ENCODE data around the gene ANOS1.
"Not testable (repeated sequence)": the region's sequence is repeated elsewhere in the genome, so short reads cannot be mapped to it uniquely, and the experiment has no call there.

ANOS1 gene

GRCh38 chrX:8548446-8548845, 183.5 kb downstream of the ANOS1 start:
- H3K36me3 ChIP-seq (ENCODE audit: control insufficient read depth, insufficient read depth, low read length): no peaks in the 10 kb centered on the region
- H3K27ac ChIP-seq (ENCODE audit: low read length): no peak overlapping the region
- DNase-seq (ENCODE audit: low read depth, low spot score): no peak
- H3K4me3 ChIP-seq (ENCODE audit: low read length): no peak overlapping the region
- H3K27me3 ChIP-seq (ENCODE audit: control insufficient read depth, insufficient read depth, low read length): no peaks in the 10 kb centered on the region
- H3K9me3 ChIP-seq (ENCODE audit: control insufficient read depth, insufficient read depth, low read length): no peaks in the 10 kb centered on the region
- no CpG with 5 or more reads among the region's 1 CpG for WGBS (ENCODE audit: insufficient coverage, insufficient read length)
- H3K4me1 ChIP-seq (ENCODE audit: control insufficient read depth, insufficient read depth, low read length): no peaks in the 10 kb centered on the region

GRCh38 chrX:8546715-8547114, 185.2 kb downstream of the ANOS1 start:
- WGBS (ENCODE audit: insufficient coverage, insufficient read length): no CpG with 5 or more reads among the region's 4 CpGs
- H3K27me3 ChIP-seq (ENCODE audit: control insufficient read depth, insufficient read depth, low read length): no peaks in the 10 kb centered on the region
- no peak overlapping the region for H3K27ac ChIP-seq (ENCODE audit: low read length)
- no peak for DNase-seq (ENCODE audit: low read depth, low spot score)
- no peaks in the 10 kb centered on the region for H3K36me3 ChIP-seq (ENCODE audit: control insufficient read depth, insufficient read depth, low read length)
- H3K9me3 ChIP-seq (ENCODE audit: control insufficient read depth, insufficient read depth, low read length): no peaks in the 10 kb centered on the region
- H3K4me3 ChIP-seq (ENCODE audit: low read length): no peak overlapping the region
- no peaks in the 10 kb centered on the region for H3K4me1 ChIP-seq (ENCODE audit: control insufficient read depth, insufficient read depth, low read length)

GRCh38 chrX:8520791-8521190, 211.1 kb downstream of the ANOS1 start:
- DNase-seq (ENCODE audit: low read depth, low spot score): no peak
- Histone ChIP-seq H3K4me3 (ENCODE audit: low read length) (no peak overlapping the region), H3K27ac (ENCODE audit: low read length) (no peak overlapping the region), H3K27me3 (ENCODE audit: control insufficient read depth, insufficient read depth, low read length) (no peaks in the 10 kb centered on the region), H3K4me1 (ENCODE audit: control insufficient read depth, insufficient read depth, low read length) (peaks cover 2% of the 10 kb centered on the region; the same call in 1 of the 2 replicates), H3K36me3 (ENCODE audit: control insufficient read depth, insufficient read depth, low read length) (no peaks in the 10 kb centered on the region), H3K9me3 (ENCODE audit: control insufficient read depth, insufficient read depth, low read length) (no peaks in the 10 kb centered on the region)
- WGBS (ENCODE audit: insufficient coverage, insufficient read length): no CpG with 5 or more reads among the region's 2 CpGs

- no peak for DNase-seq (ENCODE audit: low read depth, low spot score)
- no peaks in the 10 kb centered on the region for H3K36me3 ChIP-seq (ENCODE audit: control insufficient read depth, insufficient read depth, low read length)
- no peaks in the 10 kb centered on the region for H3K9me3 ChIP-seq (ENCODE audit: control insufficient read depth, insufficient read depth, low read length)
- no peak overlapping the region for H3K4me3 ChIP-seq (ENCODE audit: low read length)
- H3K27ac ChIP-seq (ENCODE audit: low read length): no peak overlapping the region
- H3K27me3 ChIP-seq (ENCODE audit: control insufficient read depth, insufficient read depth, low read length): no peaks in the 10 kb centered on the region
- H3K4me1 ChIP-seq (ENCODE audit: control insufficient read depth, insufficient read depth, low read length): peaks cover 2% of the 10 kb centered on the region; the same call in 1 of the 2 replicates
- WGBS (ENCODE audit: insufficient coverage, insufficient read length): no CpG with 5 or more reads among the region's 3 CpGs
These were observed 211.8 kb downstream of the ANOS1 start for GRCh38 chrX:8520178-8520577.

- WGBS (ENCODE audit: insufficient coverage, insufficient read length): no CpG with 5 or more reads among the region's 6 CpGs
- no peak for DNase-seq (ENCODE audit: low read depth, low spot score)
- Histone ChIP-seq H3K36me3 (ENCODE audit: control insufficient read depth, insufficient read depth, low read length) (no peaks in the 10 kb centered on the region), H3K9me3 (ENCODE audit: control insufficient read depth, insufficient read depth, low read length) (no peaks in the 10 kb centered on the region), H3K27ac (ENCODE audit: low read length) (no peak overlapping the region), H3K4me3 (ENCODE audit: low read length) (no peak overlapping the region), H3K4me1 (ENCODE audit: control insufficient read depth, insufficient read depth, low read length) (no peaks in the 10 kb centered on the region), H3K27me3 (ENCODE audit: control insufficient read depth, insufficient read depth, low read length) (no peaks in the 10 kb centered on the region)
These were observed 227.5 kb downstream of the ANOS1 start for GRCh38 chrX:8504451-8504850.

- DNase-seq (ENCODE audit: low read depth, low spot score); H3K9me3 ChIP-seq (ENCODE audit: control insufficient read depth, insufficient read depth, low read length); H3K27ac ChIP-seq (ENCODE audit: low read length); H3K27me3 ChIP-seq (ENCODE audit: control insufficient read depth, insufficient read depth, low read length); H3K4me3 ChIP-seq (ENCODE audit: low read length); H3K4me1 ChIP-seq (ENCODE audit: control insufficient read depth, insufficient read depth, low read length); H3K36me3 ChIP-seq (ENCODE audit: control insufficient read depth, insufficient read depth, low read length): not testable (repeated sequence)
- WGBS (ENCODE audit: insufficient coverage, insufficient read length): no CpG with 5 or more reads among the region's 21 CpGs
These were observed 229.8 kb downstream of the ANOS1 start for GRCh38 chrX:8502101-8502500.

GRCh38 chrX:8500203-8500602, 231.7 kb downstream of the ANOS1 start:
- H3K36me3 ChIP-seq (ENCODE audit: control insufficient read depth, insufficient read depth, low read length): no peaks in the 10 kb centered on the region
- WGBS (ENCODE audit: insufficient coverage, insufficient read length): no CpG with 5 or more reads among the region's 4 CpGs
- H3K9me3 ChIP-seq (ENCODE audit: control insufficient read depth, insufficient read depth, low read length): no peaks in the 10 kb centered on the region
- no peak overlapping the region for H3K27ac ChIP-seq (ENCODE audit: low read length)
- H3K4me3 ChIP-seq (ENCODE audit: low read length): no peak overlapping the region
- no peak for DNase-seq (ENCODE audit: low read depth, low spot score)
- H3K27me3 ChIP-seq (ENCODE audit: control insufficient read depth, insufficient read depth, low read length): no peaks in the 10 kb centered on the region
- H3K4me1 ChIP-seq (ENCODE audit: control insufficient read depth, insufficient read depth, low read length): no peaks in the 10 kb centered on the region

GRCh38 chrX:8495036-8495435, 236.9 kb downstream of the ANOS1 start:
- H3K27ac ChIP-seq (ENCODE audit: low read length); H3K4me3 ChIP-seq (ENCODE audit: low read length); H3K36me3 ChIP-seq (ENCODE audit: control insufficient read depth, insufficient read depth, low read length); H3K4me1 ChIP-seq (ENCODE audit: control insufficient read depth, insufficient read depth, low read length); H3K27me3 ChIP-seq (ENCODE audit: control insufficient read depth, insufficient read depth, low read length); H3K9me3 ChIP-seq (ENCODE audit: control insufficient read depth, insufficient read depth, low read length); DNase-seq (ENCODE audit: low read depth, low spot score): not testable (repeated sequence)
- no CpG with 5 or more reads among the region's 4 CpGs for WGBS (ENCODE audit: insufficient coverage, insufficient read length)

- H3K27me3 ChIP-seq (ENCODE audit: control insufficient read depth, insufficient read depth, low read length): no peaks in the 10 kb centered on the region
- no peaks in the 10 kb centered on the region for H3K36me3 ChIP-seq (ENCODE audit: control insufficient read depth, insufficient read depth, low read length)
- DNase-seq (ENCODE audit: low read depth, low spot score): no peak
- WGBS (ENCODE audit: insufficient coverage, insufficient read length): no CpG with 5 or more reads among the region's 8 CpGs
- H3K4me3 ChIP-seq (ENCODE audit: low read length): no peak overlapping the region
- H3K9me3 ChIP-seq (ENCODE audit: control insufficient read depth, insufficient read depth, low read length): no peaks in the 10 kb centered on the region
- no peaks in the 10 kb centered on the region for H3K4me1 ChIP-seq (ENCODE audit: control insufficient read depth, insufficient read depth, low read length)
- H3K27ac ChIP-seq (ENCODE audit: low read length): no peak overlapping the region
These were observed 247.5 kb downstream of the ANOS1 start for GRCh38 chrX:8484360-8484949.
